GM18951 (cell line): Measurements from ENCODE around the gene TM9SF4.
"Not testable (repeated sequence)": the region's sequence is repeated elsewhere in the genome, so short reads cannot be mapped to it uniquely, and the experiment has no call there.

ENCODE experiments used
- POLR2A ChIP-seq: IDR thresholded peaks from 4 replicates; pipeline ENCODE4 v1.6.1; 2011; ENCODE audit warnings: mild to moderate bottlenecking; ENCODE audit not compliant: insufficient read length, insufficient read depth; ENCODE audit errors: extremely low read depth
- in situ Hi-C: fragments of 300-500 bp; cut with MboI; formaldehyde crosslinking; loops from one replicate; pipeline ENCODE4 v1.12.0; 2022; ENCODE audit warnings: low sequenced_read_pairs, mixed read lengths, inconsistent platforms; ENCODE audit not compliant: unreplicated experiment

The TM9SF4 gene

DNA sequence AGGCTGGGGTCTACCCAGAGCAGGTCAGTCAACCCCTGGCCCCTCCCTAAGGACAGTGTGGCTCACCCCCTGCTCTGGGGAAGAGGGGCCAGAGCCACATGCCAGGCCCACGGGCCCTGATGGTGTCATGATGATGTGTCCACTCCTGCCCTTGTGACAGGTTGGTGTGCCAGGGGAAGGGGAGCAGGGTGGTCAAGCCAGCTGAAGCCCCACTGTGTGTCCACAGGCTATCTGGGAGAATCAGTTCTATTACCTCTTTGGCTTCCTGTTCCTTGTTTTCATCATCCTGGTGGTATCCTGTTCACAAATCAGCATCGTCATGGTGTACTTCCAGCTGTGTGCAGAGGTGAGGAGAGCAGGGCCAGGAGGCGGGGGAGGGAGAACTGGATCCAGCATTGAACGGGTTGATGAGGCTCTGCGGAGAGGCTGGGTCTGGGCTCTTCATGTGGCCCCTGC, 50.3 kb downstream of the TM9SF4 start:
- TF ChIP-seq POLR2A = no peak
- in situ Hi-C loops = no loop called here

DNA sequence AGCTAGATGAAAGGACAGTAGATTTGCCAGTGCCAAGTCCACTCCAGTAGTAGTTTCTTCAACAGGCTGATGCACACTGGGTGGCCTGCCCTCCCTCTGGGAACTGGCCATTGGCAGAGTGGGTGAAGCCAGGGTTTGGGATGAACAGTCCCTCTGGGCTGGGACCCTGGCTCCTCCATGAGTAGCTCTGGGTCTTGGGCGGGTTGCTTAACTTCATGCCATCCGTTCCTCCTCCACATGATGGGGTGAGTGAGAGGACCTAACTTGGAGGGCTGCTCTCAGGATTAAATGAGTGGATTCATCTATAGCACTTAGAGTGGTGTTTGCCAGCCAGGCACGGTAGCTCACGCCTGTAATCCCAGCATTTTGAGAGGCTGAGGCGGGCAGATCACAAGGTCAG, 50.8 kb downstream of the TM9SF4 start:
- in situ Hi-C loops = no loop called here
- no peak for TF ChIP-seq POLR2A

GRCh38 chr20:32162351-32162750, 52.8 kb downstream of the TM9SF4 start:
- in situ Hi-C loops = no loop called here
- no peak for TF ChIP-seq POLR2A

- no peak for TF ChIP-seq POLR2A
- in situ Hi-C loops = no loop called here
Observed at GRCh38 chr20:32163951-32164350, 54.4 kb downstream of the TM9SF4 start.

- in situ Hi-C loops = no loop called here
Observed at GRCh38 chr20:32164984-32165735, 55.6 kb downstream of the TM9SF4 start.

DNA sequence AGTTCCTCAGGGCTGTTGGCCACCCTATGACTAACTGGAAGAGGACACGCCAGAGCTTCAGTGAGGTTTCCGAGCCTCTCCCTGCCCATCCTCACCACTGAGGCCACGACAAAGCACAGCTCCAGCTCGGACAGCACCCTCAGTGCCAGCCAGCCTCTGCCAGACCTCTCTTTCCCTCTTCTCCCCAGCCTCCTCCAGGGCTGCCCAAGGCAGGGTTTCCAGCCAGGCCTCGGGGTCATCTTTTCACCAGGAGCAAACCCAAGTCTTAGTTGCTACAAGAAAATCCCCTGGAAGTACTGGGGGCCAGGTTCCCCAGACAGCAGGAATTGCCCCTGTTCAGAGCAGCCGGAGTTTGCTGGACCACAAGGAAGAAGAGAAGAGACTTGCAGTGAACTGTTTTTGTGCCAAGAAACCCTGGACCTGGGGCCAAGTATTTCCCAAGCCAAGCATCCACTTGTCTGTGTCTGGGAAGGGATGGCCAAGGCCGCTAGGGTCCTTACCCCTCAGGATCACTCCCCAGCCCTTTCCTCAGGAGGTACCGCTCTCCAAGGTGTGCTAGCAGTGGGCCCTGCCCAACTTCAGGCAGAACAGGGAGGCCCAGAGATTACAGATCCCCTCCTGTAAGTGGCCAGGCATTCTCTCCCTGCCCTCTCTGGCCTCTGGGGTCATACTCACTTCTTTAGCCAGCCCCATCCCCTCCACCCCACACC, 56.5 kb downstream of the TM9SF4 start:
- in situ Hi-C loops = no loop called here
- no peak for TF ChIP-seq POLR2A

More at GRCh38 chr20:32164984-32165735, 55.6 kb downstream of the TM9SF4 start:
- no peak for TF ChIP-seq POLR2A

DNA sequence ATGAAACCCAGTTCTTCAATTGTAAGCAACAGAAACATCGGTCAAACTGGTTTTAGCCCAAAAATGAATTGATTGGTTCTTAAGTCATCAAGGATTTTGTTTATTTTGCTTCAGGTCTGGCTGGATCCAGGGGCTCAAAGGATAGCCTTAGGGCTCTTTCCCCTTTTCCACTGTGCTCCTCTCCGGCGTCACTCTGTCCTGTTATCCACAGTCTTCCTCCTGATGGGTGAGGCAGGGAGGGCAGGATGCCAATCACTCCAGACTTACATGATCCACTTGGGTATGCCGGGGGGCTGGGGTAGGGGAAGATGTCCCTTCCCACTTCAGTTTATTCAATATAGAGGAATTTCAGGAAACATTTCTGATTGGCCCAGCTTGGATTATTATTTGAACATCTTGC, 58.0 kb downstream of the TM9SF4 start:
- TF ChIP-seq POLR2A = no peak
- in situ Hi-C loops = no loop called here

GRCh38 chr20:32168184-32168910, 58.8 kb downstream of the TM9SF4 start:
- TF ChIP-seq POLR2A = no peak
- in situ Hi-C loops = no loop called here

DNA sequence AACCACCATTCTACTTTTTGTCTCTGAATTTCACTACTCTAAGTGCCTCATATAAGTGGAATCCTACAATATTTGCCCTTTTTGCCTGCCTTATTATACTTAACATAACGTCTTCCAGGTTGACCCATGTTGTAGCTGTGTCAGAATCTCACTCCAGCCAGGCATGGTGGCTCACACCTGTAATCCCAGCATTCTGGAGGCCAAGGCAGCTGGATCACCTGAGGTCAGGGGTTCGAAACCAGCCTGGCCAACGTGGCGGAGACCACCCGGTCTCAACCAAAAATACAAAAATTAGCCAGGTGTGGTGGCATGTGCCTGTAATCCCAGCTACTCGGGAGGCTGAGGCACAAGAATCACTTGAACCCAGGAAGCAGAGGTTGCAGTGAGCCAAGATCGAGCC, 68.2 kb downstream of the TM9SF4 start:
- in situ Hi-C loops = not testable (repeated sequence)

DNA sequence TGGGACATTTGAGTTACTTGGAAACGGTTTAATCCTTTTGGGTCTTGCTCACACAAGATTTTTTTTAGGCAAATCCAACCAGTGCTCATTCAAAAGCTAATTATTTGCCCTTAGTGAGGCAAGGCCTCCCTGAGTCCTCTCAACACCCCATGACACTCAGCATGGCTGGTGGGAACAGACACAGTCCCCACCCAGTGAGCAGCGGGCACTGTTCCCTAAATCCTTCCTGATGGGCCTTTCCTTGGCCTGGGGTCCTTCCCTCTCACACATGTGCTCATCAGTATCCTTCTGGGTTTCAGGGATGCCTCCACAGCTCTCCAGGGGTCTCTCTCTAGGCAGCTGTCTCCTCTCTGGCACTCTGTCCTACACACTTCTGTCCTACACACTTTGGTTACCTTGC, 70.0 kb downstream of the TM9SF4 start:
- in situ Hi-C loops = no loop called here
- no peak for TF ChIP-seq POLR2A

- no peak for TF ChIP-seq POLR2A
Observed at GRCh38 chr20:32179934-32180333, 70.4 kb downstream of the TM9SF4 start.

GRCh38 chr20:32181606-32182005, 72.1 kb downstream of the TM9SF4 start:
- in situ Hi-C loops = no loop called here
- no peak for TF ChIP-seq POLR2A

More at GRCh38 chr20:32179934-32180333, 70.4 kb downstream of the TM9SF4 start:
- in situ Hi-C loops = no loop called here

DNA sequence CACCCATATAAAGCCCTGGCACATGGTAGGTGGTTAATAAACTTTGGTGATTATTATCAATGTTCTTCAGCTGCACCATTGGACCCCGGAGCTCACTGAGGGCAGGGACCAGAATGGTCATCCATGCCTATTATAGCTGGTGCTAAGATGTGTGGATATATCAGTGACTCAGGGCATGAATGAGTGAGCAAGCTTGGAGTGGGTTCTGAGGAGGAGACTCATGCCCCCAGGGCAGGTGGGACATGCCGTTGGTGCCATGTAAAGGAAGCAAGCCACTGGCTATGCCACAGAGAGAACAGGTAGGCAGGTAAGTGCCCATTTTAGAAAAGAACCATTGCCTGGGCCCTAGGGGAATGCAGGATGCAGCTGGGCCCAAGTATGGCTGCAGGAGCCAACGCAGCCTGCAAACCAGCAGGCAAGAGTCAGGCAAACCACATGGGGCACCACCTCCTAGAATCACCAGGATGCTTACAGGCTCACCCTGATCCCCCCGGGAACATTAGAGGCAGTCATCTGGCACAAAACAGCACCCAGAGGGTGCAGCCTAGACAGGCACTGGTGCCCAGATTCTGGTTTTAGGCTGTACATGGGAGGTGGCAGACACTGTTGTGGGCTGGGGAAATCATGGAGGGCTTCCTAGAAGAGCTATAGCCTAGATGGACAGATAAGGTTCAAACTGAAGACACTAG, 74.6 kb downstream of the TM9SF4 start:
- in situ Hi-C loops = no loop called here
- no peak for TF ChIP-seq POLR2A
